ENCODE data around the gene SERPING1.

Gene SERPING1

GRCh38 chr11:57597461-57597915 is at the start of gene SERPING1:
Gene SERPING1 (plus strand): TSS chr11:57597685. CDS start chr11:57598271, 586 bp downstream.
- DNase-seq: no peak

- DNase-seq: no peak
These were observed 49.6 kb upstream of the SERPING1 start for GRCh38 chr11:57547854-57548377.

GRCh38 chr11:57549983-57550382 is 47.5 kb upstream of the SERPING1 start:
- no peak for DNase-seq

GRCh38 chr11:57551941-57552340 is 45.5 kb upstream of the SERPING1 start:
- DNase-seq: no peak

- DNase-seq: no peak
These were observed 45.0 kb upstream of the SERPING1 start for GRCh38 chr11:57552479-57552878.

GRCh38 chr11:57555393-57555792 is 42.1 kb upstream of the SERPING1 start:
- no peak for DNase-seq

GRCh38 chr11:57556041-57556440 is 41.4 kb upstream of the SERPING1 start:
- DNase-seq: no peak

- DNase-seq: no peak
These were observed 37.3 kb upstream of the SERPING1 start for GRCh38 chr11:57560146-57560545.

- no peak for DNase-seq
These were observed 34.9 kb upstream of the SERPING1 start for GRCh38 chr11:57562596-57562995.

- DNase-seq: peak in 1 of 2 experiments; percentile 46
These were observed 31.2 kb upstream of the SERPING1 start for GRCh38 chr11:57566005-57566904.

- no peak for DNase-seq
These were observed 30.5 kb upstream of the SERPING1 start for GRCh38 chr11:57566905-57567514.

- DNase-seq: peak in 1 of 2 experiments; percentile 39
These were observed 29.8 kb upstream of the SERPING1 start, which contains the start of gene UBE2L6 for GRCh38 chr11:57567515-57568329. Gene UBE2L6 (minus strand): TSS chr11:57567672. CDS start chr11:57567611, 61 bp downstream.

- peak; percentile 34 to 75 for DNase-seq
These were observed 29.1 kb upstream of the SERPING1 start for GRCh38 chr11:57568330-57568766.

- DNase-seq: no peak
These were observed 25.9 kb upstream of the SERPING1 start for GRCh38 chr11:57571606-57572005.

- no peak for DNase-seq
These were observed 23.4 kb upstream of the SERPING1 start for GRCh38 chr11:57574061-57574460.

GRCh38 chr11:57584341-57584740 is 13.1 kb upstream of the SERPING1 start:
- DNase-seq: no peak

- no peak for DNase-seq
These were observed 12.2 kb upstream of the SERPING1 start for GRCh38 chr11:57585301-57585700.

GRCh38 chr11:57586711-57587245 is 10.7 kb upstream of the SERPING1 start:
- no peak for DNase-seq

GRCh38 chr11:57588046-57588710 is 9.3 kb upstream of the SERPING1 start:
- no peak for DNase-seq

GRCh38 chr11:57596266-57596885 is 1.1 kb upstream of the SERPING1 start:
- DNase-seq: no peak
